Fibroblast of pulmonary artery (primary cell): ENCODE data around the gene CST8.

Experiments
- DNase-seq: peaks from one replicate; pipeline ENCODE4 v3.0.0-alpha.2; 2010; ENCODE audit warnings: low read depth
- H3K4me3 ChIP-seq: replicated peaks from 2 replicates; pipeline ENCODE4 v1.5.1; 2011; ENCODE audit warnings: low read depth, mild to moderate bottlenecking, control low read depth, low read length, moderate library complexity
- CTCF ChIP-seq: IDR thresholded peaks from 2 replicates; pipeline ENCODE4 v1.5.1; 2011; ENCODE audit warnings: mild to moderate bottlenecking, control low read depth, low read length, inconsistent platforms; ENCODE audit errors: missing control alignments

The CST8 gene

GRCh38 chr20:23532533-23532932 lies 41.6 kb downstream of the CST8 start:
- TF ChIP-seq CTCF: no peak
- no peak overlapping the region for H3K4me3 ChIP-seq
- no peak for DNase-seq

GRCh38 chr20:23533161-23533560 lies 42.2 kb downstream of the CST8 start:
- H3K4me3 ChIP-seq: no peak overlapping the region
- no peak for TF ChIP-seq CTCF
- DNase-seq: no peak

- DNase-seq: no peak
- H3K4me3 ChIP-seq: no peak overlapping the region
- TF ChIP-seq CTCF: no peak
These were observed 44.1 kb downstream of the CST8 start for GRCh38 chr20:23534801-23535593.

GRCh38 chr20:23536328-23536974 lies 45.5 kb downstream of the CST8 start:
- DNase-seq: no peak
- H3K4me3 ChIP-seq: no peak overlapping the region
- no peak for TF ChIP-seq CTCF

GRCh38 chr20:23537030-23537429 lies 46.1 kb downstream of the CST8 start:
- H3K4me3 ChIP-seq: no peak overlapping the region
- TF ChIP-seq CTCF: no peak
- no peak for DNase-seq

GRCh38 chr20:23540624-23541023 lies 49.7 kb downstream of the CST8 start:
- H3K4me3 ChIP-seq: no peak overlapping the region
- no peak for TF ChIP-seq CTCF
- DNase-seq: no peak
